GM21786 (cell line): Measurements from ENCODE around the gene TMEM255B.

Source experiments
- ATAC-seq: cut with Tn5 transposase; IDR thresholded peaks from one replicate; pipeline ENCODE4 v1.9.1; 2021; ENCODE audit not compliant: unreplicated experiment

Gene TMEM255B

GRCh38 chr13:113801289-113801961, 42.4 kb downstream of the TMEM255B start:
- ATAC-seq = no peak

- no peak for ATAC-seq
These were observed 43.1 kb downstream of the TMEM255B start for GRCh38 chr13:113802090-113802531.

- no peak for ATAC-seq
These were observed 43.7 kb downstream of the TMEM255B start for GRCh38 chr13:113802761-113803160.

- no peak for ATAC-seq
These were observed 44.5 kb downstream of the TMEM255B start for GRCh38 chr13:113803409-113804016.

GRCh38 chr13:113804017-113804702, 45.1 kb downstream of the TMEM255B start:
- ATAC-seq = no peak

GRCh38 chr13:113804703-113805430, 45.8 kb downstream of the TMEM255B start:
- no peak for ATAC-seq

GRCh38 chr13:113805431-113806103, 46.5 kb downstream of the TMEM255B start:
- ATAC-seq = no peak

GRCh38 chr13:113806104-113806471, 47.1 kb downstream of the TMEM255B start:
- no peak for ATAC-seq

GRCh38 chr13:113806526-113806925, 47.5 kb downstream of the TMEM255B start:
- ATAC-seq = no peak

- ATAC-seq = no peak
These were observed 49.2 kb downstream of the TMEM255B start for GRCh38 chr13:113808058-113808834.

GRCh38 chr13:113809934-113810333, 50.9 kb downstream of the TMEM255B start:
- ATAC-seq = no peak

GRCh38 chr13:113810640-113811039, 51.6 kb downstream of the TMEM255B start:
- no peak for ATAC-seq

GRCh38 chr13:113811081-113811928, 52.3 kb downstream of the TMEM255B start:
- no peak for ATAC-seq

GRCh38 chr13:113812178-113813040, 53.4 kb downstream of the TMEM255B start:
- no peak for ATAC-seq

- ATAC-seq = no peak
These were observed 54.2 kb downstream of the TMEM255B start for GRCh38 chr13:113813070-113813748.

GRCh38 chr13:113813749-113814434, 54.9 kb downstream of the TMEM255B start:
- ATAC-seq = no peak

GRCh38 chr13:113814435-113814821, 55.4 kb downstream of the TMEM255B start:
- ATAC-seq = no peak
